Sigmoid colon (tissue), 4 donors: ENCODE measurements around the gene TMEM114.

Source experiments
- CTCF ChIP-seq, 4 experiments: fragments of 450-650 bp in 3 of 4; fragments of 200-600 bp in 1 of 4; IDR thresholded peaks; one replicate each; pipeline ENCODE4 v1.5.1; 2016 to 2019; ENCODE audit warnings: antibody characterized with exemption in 4 of 4, mild to moderate bottlenecking in 3 of 4, moderate library complexity in 2 of 4
- EP300 ChIP-seq, 4 donors: sonication (generic); formaldehyde crosslinking; IDR thresholded peaks; one replicate each; pipeline ENCODE4 v1.6.1; 2017; ENCODE audit warnings: antibody characterized with exemption in 4 of 4

DNA sequence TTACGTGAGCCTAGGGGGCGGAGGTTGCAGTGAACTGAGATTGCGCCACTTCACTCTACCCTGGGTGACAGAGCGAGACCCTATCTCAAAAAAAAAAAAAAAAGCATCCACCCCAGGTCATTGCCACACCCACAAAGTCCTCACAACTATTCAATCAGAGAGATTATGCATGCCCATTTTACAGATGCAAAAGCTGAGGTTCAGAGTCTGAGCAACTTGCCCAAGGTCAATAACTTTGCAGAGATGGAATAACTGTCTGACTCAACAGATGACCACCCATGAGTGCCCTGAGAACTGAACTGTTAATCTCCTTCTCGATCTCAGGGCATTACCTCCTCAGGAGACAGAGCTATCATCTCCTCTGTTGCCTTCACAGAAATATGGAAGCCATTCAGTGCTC lies 5.5 kb upstream of the TMEM114 start:
- no peak for TF ChIP-seq CTCF (IDR thresholded peaks at IDR 0.05)
- TF ChIP-seq EP300 (IDR thresholded peaks at IDR 0.05), result no peak
